Transverse colon (tissue), 4 donors: Measurements from ENCODE around the gene FUT3.

Experiments used
- POLR2AphosphoS5 ChIP-seq, 3 donors: sonication (generic); formaldehyde crosslinking; IDR thresholded peaks; one replicate each; pipeline ENCODE4 v1.6.1; 2016; ENCODE audit warnings: antibody characterized with exemption in 3 of 3
- TF ChIP-seq, protein P1 (sequence below), 5 experiments: fragments of 200-600 bp in 3 of 5; fragments of 450-650 bp in 2 of 5; sonication (generic) in 3 of 5; IDR thresholded peaks; 1 replicate in 2 of 5; 2 replicates in 3 of 5; pipeline ENCODE4 v1.5.1; 2016 to 2017; ENCODE audit warnings: antibody characterized with exemption in 5 of 5, inconsistent platforms in 3 of 5, mild to moderate bottlenecking in 2 of 5, moderate library complexity in 1 of 5

DNA sequence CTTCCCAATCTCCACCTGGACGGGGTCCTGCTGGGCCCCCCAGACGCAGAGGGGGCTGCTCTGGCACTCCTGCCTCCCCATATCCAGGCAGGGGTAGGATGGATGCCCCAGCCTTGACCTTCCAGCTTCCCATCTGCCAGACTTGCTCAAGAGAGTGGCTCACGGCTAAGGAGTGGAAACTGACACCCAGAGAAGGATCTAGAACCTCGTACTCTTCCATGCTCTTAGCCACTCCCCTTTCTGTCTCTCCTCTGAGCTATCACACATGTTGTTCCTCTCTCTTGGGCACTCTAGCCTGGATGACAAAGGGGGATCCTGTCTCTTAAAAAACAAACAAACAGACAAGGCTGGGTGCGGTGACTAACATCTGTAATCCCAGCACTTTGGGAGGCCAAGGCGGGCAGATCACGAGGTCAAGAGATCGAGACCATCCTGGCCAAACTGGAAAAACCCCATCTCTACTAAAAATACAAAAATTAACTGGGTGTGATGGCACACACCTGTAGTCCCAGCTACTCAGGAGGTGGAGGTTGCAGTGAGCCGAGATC lies 31.2 kb upstream of the FUT3 start:
- TF ChIP-seq, protein P1, sequence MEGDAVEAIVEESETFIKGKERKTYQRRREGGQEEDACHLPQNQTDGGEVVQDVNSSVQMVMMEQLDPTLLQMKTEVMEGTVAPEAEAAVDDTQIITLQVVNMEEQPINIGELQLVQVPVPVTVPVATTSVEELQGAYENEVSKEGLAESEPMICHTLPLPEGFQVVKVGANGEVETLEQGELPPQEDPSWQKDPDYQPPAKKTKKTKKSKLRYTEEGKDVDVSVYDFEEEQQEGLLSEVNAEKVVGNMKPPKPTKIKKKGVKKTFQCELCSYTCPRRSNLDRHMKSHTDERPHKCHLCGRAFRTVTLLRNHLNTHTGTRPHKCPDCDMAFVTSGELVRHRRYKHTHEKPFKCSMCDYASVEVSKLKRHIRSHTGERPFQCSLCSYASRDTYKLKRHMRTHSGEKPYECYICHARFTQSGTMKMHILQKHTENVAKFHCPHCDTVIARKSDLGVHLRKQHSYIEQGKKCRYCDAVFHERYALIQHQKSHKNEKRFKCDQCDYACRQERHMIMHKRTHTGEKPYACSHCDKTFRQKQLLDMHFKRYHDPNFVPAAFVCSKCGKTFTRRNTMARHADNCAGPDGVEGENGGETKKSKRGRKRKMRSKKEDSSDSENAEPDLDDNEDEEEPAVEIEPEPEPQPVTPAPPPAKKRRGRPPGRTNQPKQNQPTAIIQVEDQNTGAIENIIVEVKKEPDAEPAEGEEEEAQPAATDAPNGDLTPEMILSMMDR (IDR thresholded peaks at IDR 0.05), result no peak
- no peak for TF ChIP-seq POLR2AphosphoS5 (IDR thresholded peaks at IDR 0.05)
